GM21526 (cell line): Measurements from ENCODE around the gene ZDBF2.
A peak's percentile ranks its signal among the peaks of the same experiment; 100 is the strongest.
"Not testable (repeated sequence)": the region's sequence is repeated elsewhere in the genome, so short reads cannot be mapped to it uniquely, and the experiment has no call there.

ENCODE experiments used
- ATAC-seq: cut with Tn5 transposase; IDR thresholded peaks from one replicate; pipeline ENCODE4 v1.9.1; 2021; ENCODE audit warnings: moderate library complexity; ENCODE audit not compliant: unreplicated experiment, low FRiP score

ZDBF2 gene

DNA sequence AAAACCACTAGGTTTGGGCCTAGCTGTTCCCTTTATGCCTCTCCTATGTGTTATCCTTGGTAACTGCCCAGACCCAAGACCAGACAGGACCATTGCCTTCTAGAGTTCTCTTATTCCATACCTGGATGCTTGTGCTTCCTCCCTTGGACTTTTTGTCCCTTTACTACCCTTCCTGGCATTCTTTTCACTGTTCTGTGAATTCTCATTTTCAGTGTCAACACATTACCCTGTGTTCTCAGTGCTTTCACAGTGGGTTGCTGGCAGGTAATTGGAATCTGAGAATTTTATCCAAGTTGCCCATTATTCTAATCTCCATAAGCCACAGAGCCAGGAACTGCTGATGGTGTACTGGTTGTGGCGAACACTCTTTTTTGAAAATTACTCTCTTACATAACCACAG, 41.7 kb downstream of the ZDBF2 start:
- no peak for ATAC-seq

DNA sequence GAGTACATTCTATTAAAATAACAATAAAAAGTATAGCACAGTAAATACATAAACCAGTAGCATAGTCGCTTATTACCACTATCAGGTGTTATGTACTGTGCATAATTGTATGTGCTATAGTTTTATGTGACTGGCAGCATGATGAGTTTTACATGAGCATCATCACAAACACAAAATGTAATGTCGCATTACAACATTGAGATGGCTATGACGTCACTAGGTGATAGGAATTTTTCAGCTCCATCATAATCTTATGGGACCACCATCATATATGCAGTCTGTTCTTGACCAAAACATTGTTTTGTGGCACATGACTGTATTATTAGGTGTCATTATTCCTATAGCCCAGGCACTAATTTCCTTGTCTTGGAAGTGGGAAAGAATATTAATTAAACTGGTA, 48.6 kb downstream of the ZDBF2 start:
- ATAC-seq: no peak

DNA sequence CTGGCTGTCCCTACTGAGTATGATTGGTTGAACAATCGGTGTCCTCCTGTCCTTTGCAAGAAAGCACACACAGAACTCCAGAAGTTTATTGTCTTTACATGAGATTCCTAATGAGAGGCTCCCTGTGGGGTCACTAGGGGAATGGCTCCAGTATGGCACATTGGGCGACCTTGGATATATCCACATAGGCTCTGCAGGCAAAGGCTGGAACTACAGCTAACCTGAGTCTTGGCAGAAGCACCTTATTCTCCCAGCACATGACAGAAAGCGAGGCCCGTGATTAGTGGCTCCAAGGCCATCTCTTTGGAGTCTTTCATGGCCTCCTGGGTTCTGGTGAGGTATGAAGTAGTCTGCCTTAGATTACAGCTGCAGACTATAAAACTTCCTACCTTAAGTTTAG, 49.0 kb downstream of the ZDBF2 start:
- no peak for ATAC-seq

DNA sequence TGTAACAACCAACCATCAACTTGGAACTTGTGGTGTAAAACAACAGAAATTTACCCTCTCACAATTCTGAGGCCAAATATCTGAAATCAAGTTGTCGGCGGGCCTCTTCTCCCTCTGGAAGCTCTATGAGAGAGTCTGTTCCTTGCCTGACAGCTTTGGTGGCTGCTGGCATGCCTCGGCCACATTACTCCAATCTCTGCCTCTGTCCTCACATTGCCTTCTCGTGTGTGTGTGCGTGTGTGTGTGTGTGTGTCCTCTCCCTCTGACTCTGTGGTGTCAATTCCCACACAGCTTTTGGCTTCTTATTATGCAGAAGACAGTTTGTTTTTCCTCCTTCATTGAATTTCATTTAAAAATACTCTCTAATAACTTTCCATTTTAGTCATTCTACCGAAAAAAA, 50.4 kb downstream of the ZDBF2 start:
- no peak for ATAC-seq

DNA sequence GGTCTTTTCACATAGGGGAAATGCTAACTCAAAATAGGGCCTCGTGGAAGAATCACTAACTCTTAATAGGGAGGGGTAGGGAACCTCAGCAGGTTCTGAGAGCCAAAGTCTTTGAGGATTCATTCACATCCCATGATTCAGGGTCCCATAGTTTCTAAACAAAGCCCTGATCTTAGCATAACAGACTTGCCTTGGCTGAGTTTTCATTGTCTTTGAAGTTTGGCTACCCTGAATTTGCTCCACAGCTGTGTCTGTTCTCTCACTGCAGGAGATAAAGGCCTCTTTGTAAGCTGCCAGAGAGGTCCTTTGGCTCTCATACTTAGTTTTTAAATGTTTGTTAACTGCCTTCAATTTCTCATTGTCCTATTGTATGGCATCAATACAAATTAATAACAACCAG, 54.5 kb downstream of the ZDBF2 start:
- no peak for ATAC-seq

DNA sequence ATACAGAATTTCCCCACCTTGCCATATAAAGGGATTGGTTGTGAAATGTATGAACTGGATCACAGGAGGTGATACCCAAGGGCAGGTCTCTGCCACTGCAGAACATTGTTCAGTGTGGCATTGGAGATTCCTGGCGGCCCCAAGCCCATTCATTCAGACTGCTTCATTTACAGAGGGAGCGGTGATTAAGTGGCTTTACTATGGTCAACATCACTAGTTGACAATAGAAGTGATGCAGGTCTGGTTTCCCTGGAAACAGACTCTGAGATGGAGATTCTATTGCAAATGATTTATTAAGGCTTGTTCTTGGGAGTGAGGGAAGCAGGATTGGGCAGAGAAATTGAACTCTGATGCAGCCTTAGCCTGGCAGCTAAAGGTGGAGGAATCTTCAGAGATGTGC, 62.4 kb downstream of the ZDBF2 start:
- no peak for ATAC-seq

DNA sequence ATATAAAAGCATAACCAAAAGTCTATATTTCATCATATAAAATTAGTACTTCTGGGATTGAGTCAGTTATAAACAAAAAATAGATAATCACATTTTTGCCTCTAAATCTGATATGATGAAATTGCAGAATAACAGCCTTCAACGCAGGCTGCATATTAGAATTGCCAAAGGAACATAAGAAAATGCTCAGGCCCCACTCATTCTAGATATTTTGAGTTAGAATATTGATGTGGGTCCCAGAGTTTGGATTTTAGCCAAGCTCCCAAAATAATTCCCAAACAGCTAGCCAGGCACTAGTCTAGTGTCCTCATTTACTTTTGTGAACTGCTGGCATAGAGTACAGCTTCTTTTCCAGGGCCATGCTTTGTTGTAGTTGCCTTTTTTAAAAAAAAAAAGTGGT, 63.5 kb downstream of the ZDBF2 start:
- ATAC-seq: no peak

DNA sequence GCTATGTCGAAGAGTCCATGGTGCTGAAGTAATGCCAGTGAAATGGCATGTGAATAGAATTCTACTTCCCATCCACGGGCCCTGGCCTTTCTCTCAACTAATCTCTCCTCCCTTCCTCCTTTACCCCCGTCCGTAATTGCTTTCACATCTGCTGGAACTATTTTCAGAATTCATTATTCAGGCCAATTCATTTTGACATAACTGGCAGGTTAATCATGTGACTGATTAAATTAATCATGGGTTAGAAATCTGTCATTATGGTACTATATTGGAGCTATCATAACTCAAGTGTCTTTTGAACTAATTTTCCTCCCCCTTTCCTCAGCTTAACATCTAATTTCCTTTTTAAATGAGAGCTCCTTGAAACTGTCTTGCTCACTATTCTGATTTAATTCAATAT, 66.9 kb downstream of the ZDBF2 start:
- ATAC-seq: no peak

DNA sequence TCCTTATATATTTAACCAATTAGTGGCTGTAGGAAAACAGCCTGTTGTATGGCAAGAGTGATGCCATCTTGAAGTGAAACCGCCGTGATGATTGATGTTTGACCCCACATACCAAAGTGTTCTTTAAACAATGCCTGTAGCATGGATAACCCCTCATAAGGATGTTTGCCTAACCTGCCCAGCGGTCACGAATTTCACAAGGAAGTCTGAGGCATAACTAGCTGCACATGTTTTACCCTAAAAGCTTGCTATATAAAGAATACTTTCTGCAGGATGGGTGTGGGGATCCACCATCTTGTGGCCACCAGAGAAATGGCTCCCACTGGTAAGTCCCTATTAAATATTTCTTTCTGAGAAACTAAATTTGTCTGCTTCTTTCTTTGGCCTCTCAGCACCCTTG, 68.7 kb downstream of the ZDBF2 start:
- no peak for ATAC-seq

DNA sequence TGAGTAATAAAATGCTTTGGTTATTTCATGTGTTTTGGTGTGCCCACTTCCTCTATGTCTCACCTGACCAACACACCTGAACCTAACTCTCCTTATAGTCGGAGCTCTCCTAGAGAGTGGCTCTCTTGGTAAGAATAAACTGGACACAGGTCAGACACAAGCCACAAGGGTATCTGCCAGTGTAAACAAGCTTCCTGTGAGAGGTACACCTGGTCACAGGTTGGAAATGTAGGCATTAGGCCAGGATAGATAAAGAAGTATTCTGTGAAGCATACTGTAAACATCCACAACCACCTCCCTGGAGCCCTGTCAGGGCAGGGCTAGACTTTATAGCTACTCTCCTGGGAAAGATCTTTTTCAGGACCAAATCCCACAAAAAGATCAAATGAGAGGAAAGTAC, 69.4 kb downstream of the ZDBF2 start:
- ATAC-seq: no peak

DNA sequence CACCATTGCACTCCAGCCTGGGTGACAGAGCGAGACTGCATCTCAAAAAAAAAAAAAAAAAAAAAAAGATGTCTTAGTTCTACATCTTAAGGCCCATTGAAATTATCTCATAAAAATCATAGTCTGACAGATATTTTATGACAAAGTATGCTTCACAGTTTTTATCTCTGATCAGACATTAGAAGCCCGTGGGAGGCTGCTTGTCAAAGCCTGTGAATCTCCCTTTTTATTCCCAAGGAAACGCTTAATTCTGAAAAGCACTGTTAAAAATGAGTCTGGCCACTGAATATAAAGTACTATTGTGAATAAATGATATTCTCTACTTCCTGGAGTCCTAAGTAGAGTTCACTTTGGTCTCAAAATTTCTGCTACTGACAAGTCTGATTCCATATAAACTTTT, 71.1 kb downstream of the ZDBF2 start:
- no peak for ATAC-seq

DNA sequence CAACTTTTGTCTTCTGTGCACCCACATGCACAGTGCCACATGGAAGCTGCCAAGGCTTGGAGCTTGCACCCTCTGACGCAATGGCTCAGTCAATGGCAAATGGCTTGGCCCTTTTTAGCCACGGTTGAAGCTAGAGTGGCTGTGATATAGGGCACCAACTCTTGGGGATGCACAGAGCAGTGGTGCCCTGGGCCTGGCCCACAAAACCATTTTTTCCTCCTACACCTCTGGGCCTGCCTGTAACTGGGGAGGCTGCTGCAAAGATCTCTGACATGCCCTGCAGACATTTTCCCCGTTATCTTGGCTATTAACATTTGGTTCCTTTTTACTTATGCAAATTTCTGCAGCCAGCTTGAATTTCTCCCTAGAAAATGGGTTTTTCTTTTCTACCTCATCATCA, 74.9 kb downstream of the ZDBF2 start:
- ATAC-seq: no peak

DNA sequence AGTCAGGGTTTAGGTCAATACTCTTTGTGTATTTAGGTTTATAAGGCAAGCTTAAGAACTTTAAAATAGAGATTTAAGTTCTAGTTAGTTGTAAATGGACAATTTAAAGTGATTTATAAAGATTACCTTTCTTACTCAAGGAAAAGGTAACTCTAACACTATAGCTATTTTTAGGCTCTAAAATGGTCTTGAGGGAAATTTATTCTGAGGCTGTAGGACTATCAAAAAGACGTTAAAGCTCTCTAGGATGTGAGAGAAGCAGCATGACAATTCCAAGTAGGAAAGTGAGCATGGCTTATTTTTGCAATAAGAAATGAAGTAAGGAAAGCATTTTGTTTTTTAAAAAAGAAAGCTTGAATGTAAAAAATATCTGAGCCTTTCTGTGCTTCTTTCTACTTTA, 78.1 kb downstream of the ZDBF2 start:
- ATAC-seq: no peak

DNA sequence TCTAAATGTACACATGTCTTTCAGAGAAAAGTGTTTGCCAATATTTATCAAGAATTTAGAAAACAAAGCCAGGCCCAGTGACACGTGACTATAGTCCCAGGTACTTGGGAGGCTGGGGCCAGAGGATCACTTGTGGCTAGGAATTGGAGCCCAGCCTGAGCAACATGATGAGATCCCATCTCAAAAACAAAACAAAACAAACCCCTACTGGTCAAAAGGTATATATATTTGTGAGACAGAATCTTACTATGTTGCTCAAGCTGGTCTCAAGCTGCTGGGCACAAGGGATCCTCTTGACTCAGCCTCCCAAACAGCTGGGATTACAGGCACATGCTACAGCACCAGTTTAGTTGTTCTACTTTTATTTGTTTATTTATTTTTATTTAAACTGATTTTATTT, 79.2 kb downstream of the ZDBF2 start:
- peak; percentile 57 for ATAC-seq

DNA sequence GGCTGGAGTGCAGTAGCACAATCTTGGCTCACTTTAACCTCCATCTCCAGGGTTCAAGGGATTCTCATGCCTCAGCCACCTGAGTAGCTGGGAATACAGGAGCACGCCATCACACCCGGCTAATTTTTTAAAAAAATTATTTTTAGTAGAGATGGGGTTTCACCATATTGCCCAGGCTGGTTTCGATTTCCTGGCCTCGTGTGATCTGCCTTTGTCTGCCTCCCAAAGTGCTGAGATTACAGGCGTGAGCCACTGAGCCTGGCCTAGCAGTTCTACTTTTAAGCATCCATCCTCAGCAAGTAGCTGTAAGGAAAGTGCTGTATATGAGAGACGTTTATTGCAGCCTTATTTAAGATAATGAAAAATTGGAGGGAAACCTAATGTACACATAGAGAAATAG, 79.7 kb downstream of the ZDBF2 start:
- peak; percentile 83 for ATAC-seq

DNA sequence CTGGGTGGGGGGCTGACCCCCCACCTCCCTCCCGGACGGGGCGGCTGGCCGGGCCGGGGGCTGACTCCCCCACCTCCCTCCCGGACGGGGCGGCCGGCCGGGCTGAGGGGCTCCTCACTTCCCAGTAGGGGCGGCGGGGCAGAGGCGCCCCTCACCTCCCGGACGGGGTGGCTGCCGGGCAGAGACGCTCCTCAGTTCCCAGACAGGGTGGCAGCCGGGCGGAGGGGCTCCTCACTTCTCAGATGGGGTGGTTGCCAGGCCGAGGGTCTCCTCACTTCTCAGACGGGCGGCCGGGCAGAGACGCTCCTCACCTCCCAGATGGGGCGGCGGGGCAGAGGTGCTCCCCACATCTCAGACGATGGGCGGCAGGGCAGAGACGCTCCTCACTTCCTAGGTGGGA, 82.4 kb downstream of the ZDBF2 start:
- ATAC-seq: not testable (repeated sequence)

DNA sequence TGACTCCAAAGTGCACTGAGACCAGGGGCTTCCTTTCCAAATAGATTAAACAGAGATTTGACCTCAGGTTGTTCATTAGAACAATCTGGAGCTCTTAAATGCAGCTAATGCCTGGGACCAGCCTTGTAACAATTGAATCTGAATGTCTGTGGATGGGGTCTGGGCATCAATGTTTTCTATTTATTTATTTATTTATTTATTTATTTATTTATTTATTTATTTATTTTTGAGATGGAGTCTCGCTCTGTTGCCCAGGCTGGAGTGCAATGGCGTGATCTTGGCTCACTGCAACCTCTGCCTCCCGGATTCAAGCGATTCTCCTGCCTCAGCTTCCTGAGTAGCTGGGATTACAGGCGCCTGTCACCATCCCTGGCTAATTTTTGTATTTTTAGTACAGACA, 86.4 kb downstream of the ZDBF2 start:
- not testable (repeated sequence) for ATAC-seq

DNA sequence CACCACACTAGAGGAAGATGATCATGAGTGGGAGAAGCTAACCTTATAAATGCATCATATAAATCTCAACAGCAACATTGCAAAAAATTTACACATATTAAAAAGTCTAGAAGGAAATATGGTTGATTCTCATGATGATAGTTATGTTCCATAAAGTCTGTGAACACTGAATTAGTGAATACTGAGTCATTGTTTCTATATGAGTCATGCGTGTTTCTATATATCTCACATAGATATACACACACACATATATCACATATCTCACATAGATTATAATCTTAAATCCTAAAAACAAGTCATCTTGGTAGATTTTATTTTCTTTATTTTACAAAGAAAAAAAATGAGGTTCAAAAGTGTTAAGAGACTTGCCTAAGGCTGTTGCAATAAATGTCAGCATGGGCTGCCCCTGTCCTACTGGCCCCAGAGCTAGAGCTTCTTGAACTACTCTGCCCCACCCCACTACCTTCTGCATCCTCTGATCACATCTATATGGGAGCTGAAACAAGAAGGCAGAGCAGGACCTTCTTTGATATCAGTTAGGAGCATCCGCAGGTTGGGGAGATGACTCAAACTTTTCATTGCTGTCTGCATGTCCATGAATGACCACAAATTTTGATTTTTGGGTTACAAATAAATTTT, 87.1 kb downstream of the ZDBF2 start:
- peak; percentile 89 for ATAC-seq
